Glutamatergic neuron (in vitro differentiated cells): ENCODE results near the gene AHSG. TPM values are rescaled to one million over a fixed set of nuclear protein-coding genes. Genes with fewer than 3 reads are reported as not detected.
"Not testable (repeated sequence)": the region's sequence is repeated elsewhere in the genome, so short reads cannot be mapped to it uniquely, and the experiment has no call there.

Source experiments
- DNase-seq: peaks from one replicate; pipeline ENCODE4 v3.0.0; 2022
- H3K27ac Mint-ChIP-seq: one replicate; pipeline ENCODE4 v1.8.0; 2020; ENCODE audit warnings: mild to moderate bottlenecking, mixed read lengths, inconsistent platforms; ENCODE audit not compliant: unreplicated experiment
- H3K27me3 Mint-ChIP-seq: one replicate; pipeline ENCODE4 v1.8.0; 2020; ENCODE audit warnings: mild to moderate bottlenecking, moderate library complexity, mixed read lengths, inconsistent platforms; ENCODE audit not compliant: unreplicated experiment
- H3K36me3 Mint-ChIP-seq: one replicate; pipeline ENCODE4 v1.8.0; 2020; ENCODE audit warnings: mild to moderate bottlenecking, mixed read lengths, inconsistent platforms; ENCODE audit not compliant: unreplicated experiment
- H3K4me1 Mint-ChIP-seq: one replicate; pipeline ENCODE4 v1.8.0; 2020; ENCODE audit warnings: mild to moderate bottlenecking, low read depth, mixed read lengths, inconsistent platforms; ENCODE audit not compliant: unreplicated experiment
- H3K4me3 Mint-ChIP-seq: one replicate; pipeline ENCODE4 v1.8.0; 2020; ENCODE audit warnings: mild to moderate bottlenecking, mixed read lengths, inconsistent platforms; ENCODE audit not compliant: unreplicated experiment
- H3K9me3 Mint-ChIP-seq: one replicate; pipeline ENCODE4 v1.8.0; 2020; ENCODE audit warnings: mild to moderate bottlenecking, moderate library complexity, mixed read lengths, inconsistent platforms; ENCODE audit not compliant: unreplicated experiment
- long read RNA-seq: library from polyadenylated mRNA; unstranded; transcript quantifications from one replicate; pipeline ENCODE4 v2.0.0, GENCODE V29; 2020; ENCODE audit not compliant: unreplicated experiment
- total RNA-seq: library from RNA; stranded (reverse); fragmentation: NEBNext Ultra II Directional; extraction: Animal tissue kit (Norgen Biotek cat#: 25700); gene quantifications from one replicate; pipeline ENCODE4 v1.2.1, GENCODE V29; 2021; ENCODE audit not compliant: unreplicated experiment
- TF ChIP-seq, protein P1 (sequence below): fragments of 200-600 bp; sonication (generic); IDR thresholded peaks from one replicate; pipeline ENCODE4 v1.5.0; 2021; ENCODE audit not compliant: partially characterized antibody, unreplicated experiment

AHSG gene
- total RNA-seq: not detected
- long read RNA-seq: 0 reads

DNA sequence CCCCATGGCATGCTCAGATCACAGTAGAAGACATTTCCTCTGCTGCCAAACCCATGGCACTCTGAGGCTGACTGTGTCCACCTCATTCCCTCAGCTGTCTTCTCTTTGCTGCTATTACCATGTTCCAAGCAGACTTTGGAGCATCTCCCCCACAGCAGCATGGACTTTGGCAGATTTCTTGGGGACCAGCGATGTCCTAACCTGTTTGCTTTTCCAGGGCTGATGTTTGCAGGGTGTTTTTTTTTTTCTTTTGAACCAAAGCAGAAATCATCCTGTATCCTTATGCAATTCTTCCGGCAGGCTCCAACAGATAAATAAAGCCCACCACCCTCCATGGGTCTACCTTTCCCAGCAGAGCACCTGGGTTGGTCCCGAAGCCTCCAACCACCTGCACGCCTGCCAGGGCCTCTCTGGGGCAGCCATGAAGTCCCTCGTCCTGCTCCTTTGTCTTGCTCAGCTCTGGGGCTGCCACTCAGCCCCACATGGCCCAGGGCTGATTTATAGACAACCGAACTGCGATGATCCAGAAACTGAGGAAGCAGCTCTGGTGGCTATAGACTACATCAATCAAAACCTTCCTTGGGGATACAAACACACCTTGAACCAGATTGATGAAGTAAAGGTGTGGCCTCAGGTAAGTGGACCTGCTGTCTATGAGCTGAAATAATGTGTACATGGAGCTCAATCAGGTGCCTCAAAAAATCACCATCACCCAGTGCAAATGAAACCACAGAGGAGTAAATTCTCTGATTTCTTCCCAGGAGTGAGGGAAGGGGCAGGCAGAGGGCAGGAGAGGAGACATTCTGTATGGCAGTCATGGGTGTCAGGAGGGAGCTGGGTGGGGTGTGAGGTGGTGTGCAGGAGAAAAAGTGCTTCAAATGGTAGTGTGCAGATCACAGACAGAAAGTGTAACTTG, at the start of gene AHSG:
Gene AHSG (plus strand): TSS at position 340 of the 916 bp plus-strand sequence. CDS start 82 bp downstream, at position 422.
- Mint-ChIP-seq H3K36me3 (no peaks in the 10 kb centered on the region), H3K4me1 (peaks cover 1% of the 10 kb centered on the region), H3K9me3 (peaks cover 5% of the 10 kb centered on the region), H3K27me3 (no peaks in the 10 kb centered on the region), H3K4me3 (no peak within 1 kb of the TSS), H3K27ac (no peak within 1 kb of the TSS)
- TF ChIP-seq, protein P1, sequence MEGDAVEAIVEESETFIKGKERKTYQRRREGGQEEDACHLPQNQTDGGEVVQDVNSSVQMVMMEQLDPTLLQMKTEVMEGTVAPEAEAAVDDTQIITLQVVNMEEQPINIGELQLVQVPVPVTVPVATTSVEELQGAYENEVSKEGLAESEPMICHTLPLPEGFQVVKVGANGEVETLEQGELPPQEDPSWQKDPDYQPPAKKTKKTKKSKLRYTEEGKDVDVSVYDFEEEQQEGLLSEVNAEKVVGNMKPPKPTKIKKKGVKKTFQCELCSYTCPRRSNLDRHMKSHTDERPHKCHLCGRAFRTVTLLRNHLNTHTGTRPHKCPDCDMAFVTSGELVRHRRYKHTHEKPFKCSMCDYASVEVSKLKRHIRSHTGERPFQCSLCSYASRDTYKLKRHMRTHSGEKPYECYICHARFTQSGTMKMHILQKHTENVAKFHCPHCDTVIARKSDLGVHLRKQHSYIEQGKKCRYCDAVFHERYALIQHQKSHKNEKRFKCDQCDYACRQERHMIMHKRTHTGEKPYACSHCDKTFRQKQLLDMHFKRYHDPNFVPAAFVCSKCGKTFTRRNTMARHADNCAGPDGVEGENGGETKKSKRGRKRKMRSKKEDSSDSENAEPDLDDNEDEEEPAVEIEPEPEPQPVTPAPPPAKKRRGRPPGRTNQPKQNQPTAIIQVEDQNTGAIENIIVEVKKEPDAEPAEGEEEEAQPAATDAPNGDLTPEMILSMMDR: no peak
- DNase-seq: no peak

DNA sequence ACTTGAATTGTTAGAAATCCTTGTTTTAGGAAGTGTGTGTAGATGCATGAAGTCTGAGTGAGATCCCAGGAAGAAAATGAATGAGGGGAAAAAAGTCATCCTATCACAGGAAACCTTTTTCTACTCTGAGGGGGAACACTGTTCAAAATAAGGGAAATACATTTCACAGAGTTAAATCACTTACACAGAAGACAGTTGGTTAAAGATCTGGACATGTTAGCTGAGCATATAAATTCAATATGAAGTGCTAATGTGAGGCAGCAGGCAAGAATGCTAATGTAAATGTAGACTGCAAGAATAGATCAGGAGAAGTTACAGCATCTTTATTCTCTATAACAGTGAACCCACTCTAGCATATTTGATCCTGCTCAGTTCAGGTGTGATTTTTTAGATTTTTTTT, 48.3 kb upstream of the AHSG start:
- TF ChIP-seq, protein P1: no peak
- no peak for DNase-seq
- H3K4me3 Mint-ChIP-seq: no peak overlapping the region

DNA sequence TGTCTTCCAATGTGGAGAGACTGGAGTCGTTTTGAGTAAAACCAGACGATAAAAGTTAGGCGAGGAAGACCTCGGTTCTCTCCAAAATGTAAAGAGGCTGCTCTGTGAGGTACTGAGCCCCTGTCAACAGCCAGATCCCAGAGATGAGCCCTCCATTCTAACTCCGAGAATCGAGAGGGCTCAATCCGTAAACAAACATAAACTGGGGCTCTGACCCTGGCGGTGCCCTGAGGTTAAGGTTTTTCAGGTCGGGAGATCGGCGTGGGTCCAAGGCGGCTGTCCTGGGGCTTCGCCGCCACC, 46.1 kb upstream of the AHSG start:
- Mint-ChIP-seq H3K27me3 (peaks cover 11% of the 10 kb centered on the region), H3K27ac (peak overlapping the region; percentile 56), H3K9me3 (peaks cover 4% of the 10 kb centered on the region), H3K4me1 (peaks cover 10% of the 10 kb centered on the region), H3K4me3 (peak overlapping the region; percentile 92), H3K36me3 (no peaks in the 10 kb centered on the region)
- TF ChIP-seq, protein P1: no peak
- no peak for DNase-seq

More for the DNA sequence above, 48.3 kb upstream of the AHSG start:
- Mint-ChIP-seq H3K27me3 (peaks cover 5% of the 10 kb centered on the region), H3K27ac (no peak overlapping the region), H3K9me3 (peaks cover 4% of the 10 kb centered on the region), H3K4me1 (peaks cover 2% of the 10 kb centered on the region), H3K36me3 (no peaks in the 10 kb centered on the region)

DNA sequence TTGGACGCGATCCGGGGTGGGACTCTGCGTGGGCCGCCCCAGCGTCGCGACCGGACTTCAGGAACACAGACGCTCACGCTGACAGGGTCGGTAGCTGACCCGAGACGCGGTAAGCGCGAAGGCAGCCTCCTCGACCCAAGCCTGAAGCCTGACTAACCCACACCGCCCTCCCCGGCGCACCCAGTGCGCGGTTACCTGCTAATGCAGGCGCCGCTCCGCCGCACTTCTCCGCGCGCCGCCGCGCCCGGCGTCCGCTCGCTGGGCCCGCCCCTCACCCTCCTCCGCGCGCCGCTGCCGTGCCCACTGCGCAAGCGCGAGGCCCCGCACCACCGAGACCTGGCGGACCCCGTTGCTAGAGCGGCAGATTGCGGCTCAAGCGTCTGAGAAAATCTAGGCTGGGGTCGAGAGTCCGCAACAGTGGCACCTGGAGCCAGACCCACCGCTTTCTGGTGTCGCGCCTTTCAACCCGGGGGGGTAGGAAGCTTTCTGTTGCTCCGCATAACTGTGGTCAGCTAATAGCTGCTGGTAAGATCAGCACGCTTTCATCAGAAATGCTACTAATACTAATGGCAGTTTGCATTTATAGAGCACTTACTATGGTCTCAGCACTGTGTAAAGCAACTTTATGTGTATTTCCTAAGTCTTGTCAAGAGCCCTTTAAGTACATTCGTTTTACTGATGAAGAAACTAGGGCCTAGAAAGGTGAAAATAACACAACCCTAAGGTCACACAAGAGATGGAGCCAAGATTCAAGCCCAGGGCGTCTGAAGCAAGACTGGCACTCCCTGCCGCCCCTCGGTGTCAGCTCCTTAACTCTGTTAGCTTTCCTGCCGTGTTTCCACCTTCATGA, 45.6 kb upstream of the AHSG start, which contains the start of gene TBCCD1:
Gene TBCCD1 (minus strand): TSS at position 268 of the 850 bp plus-strand sequence. CDS start 3,010 bp downstream, outside the sequence.
- H3K4me1 Mint-ChIP-seq: peaks cover 10% of the 10 kb centered on the region

DNA sequence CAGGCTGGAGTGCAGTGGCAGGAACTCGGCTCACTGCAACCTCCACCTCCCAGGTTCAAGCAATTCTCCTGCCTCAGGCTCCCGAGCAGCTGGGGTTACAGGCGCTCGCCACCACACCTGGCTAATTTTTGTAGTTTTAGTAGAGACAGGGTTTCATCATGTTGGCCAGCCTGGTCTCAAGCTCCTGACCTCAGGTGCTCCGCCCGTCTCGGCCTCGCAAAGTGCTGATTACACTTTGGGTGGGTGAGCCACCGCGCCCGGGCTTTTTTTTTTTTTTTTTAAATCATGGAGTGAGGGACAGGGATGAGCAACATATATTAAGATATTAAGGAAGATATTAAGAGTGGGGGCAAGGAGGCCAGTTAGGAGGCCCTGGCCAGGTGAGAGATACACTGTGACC, 43.5 kb upstream of the AHSG start:
- peaks cover 11% of the 10 kb centered on the region for H3K27me3 Mint-ChIP-seq
- not testable (repeated sequence) for H3K27ac Mint-ChIP-seq, DNase-seq, H3K36me3 Mint-ChIP-seq, H3K9me3 Mint-ChIP-seq
- H3K4me3 Mint-ChIP-seq: peak overlapping the region; percentile 93
- H3K4me1 Mint-ChIP-seq: peaks cover 10% of the 10 kb centered on the region

More for the DNA sequence above, 45.6 kb upstream of the AHSG start, which contains the start of gene TBCCD1:
- peaks cover 4% of the 10 kb centered on the region for H3K9me3 Mint-ChIP-seq
- peak within 1 kb of the TSS; percentile 92 for H3K4me3 Mint-ChIP-seq
- DNase-seq: peak; percentile 96
- H3K36me3 Mint-ChIP-seq: no peaks in the 10 kb centered on the region
- peak within 1 kb of the TSS; percentile 84 for H3K27ac Mint-ChIP-seq
- peaks cover 11% of the 10 kb centered on the region for H3K27me3 Mint-ChIP-seq
- TF ChIP-seq, protein P1: no peak
